GM23338 (cell line): Measurements from ENCODE around the gene SIRPB1. TPM values are rescaled to one million over a fixed set of nuclear protein-coding genes. Genes with fewer than 3 reads are reported as not detected.

Experiments used
- ATAC-seq: fragments of 200-7000 bp; cut with Tn5 transposase; 3 replicates; pipeline ENCODE4 v1.9.1; 2020
- DNase-seq: peaks from one replicate; pipeline ENCODE4 v3.0.0-alpha.2; 2015; ENCODE audit warnings: low spot score
- H2AFZ ChIP-seq: fragments of 200-600 bp; sonication (generic); 2 replicates; pipeline ENCODE4 v1.8.0; 2016; ENCODE audit warnings: antibody characterized with exemption, mild to moderate bottlenecking, moderate library complexity
- H3F3A ChIP-seq: fragments of 200-600 bp; sonication (generic); replicated peaks from 2 replicates; pipeline ENCODE4 v1.8.0; 2017; ENCODE audit warnings: antibody characterized with exemption, mixed run types, low read depth
- H3K27ac ChIP-seq: fragments of 200-600 bp; sonication (generic); 2 replicates; pipeline ENCODE4 v1.6.1; 2016; ENCODE audit warnings: low read depth
- H3K27me3 ChIP-seq: fragments of 200-600 bp; sonication (generic); 2 replicates; pipeline ENCODE4 v1.8.0; 2016; ENCODE audit warnings: mild to moderate bottlenecking, mixed run types, moderate library complexity; ENCODE audit not compliant: insufficient read depth
- H3K36me3 ChIP-seq: fragments of 200-600 bp; sonication (generic); 2 replicates; pipeline ENCODE4 v1.8.0; 2016; ENCODE audit warnings: mild to moderate bottlenecking; ENCODE audit not compliant: insufficient read depth
- H3K4me1 ChIP-seq: fragments of 200-600 bp; sonication (generic); 2 replicates; pipeline ENCODE4 v1.8.0; 2016; ENCODE audit warnings: mild to moderate bottlenecking, moderate library complexity; ENCODE audit not compliant: insufficient read depth
- H3K4me2 ChIP-seq: fragments of 200-600 bp; sonication (generic); 2 replicates; pipeline ENCODE4 v1.7.1; 2017; ENCODE audit warnings: mixed run types
- H3K4me3 ChIP-seq: fragments of 200-600 bp; sonication (generic); 2 replicates; pipeline ENCODE4 v1.6.1; 2016; ENCODE audit warnings: mixed run types
- H3K79me2 ChIP-seq: fragments of 200-600 bp; sonication (generic); replicated peaks from 2 replicates; pipeline ENCODE4 v1.8.0; 2017; ENCODE audit warnings: mild to moderate bottlenecking; ENCODE audit not compliant: insufficient read depth
- H3K9me2 ChIP-seq: fragments of 200-600 bp; sonication (generic); 2 replicates; pipeline ENCODE4 v1.8.0; 2017; ENCODE audit not compliant: insufficient read depth
- H4K20me1 ChIP-seq: fragments of 200-600 bp; sonication (generic); replicated peaks from 2 replicates; pipeline ENCODE4 v1.8.0; 2017; ENCODE audit warnings: mild to moderate bottlenecking; ENCODE audit not compliant: insufficient read depth
- H3K27ac Mint-ChIP-seq: 2 replicates; pipeline ENCODE4 v1.8.0; 2020; ENCODE audit warnings: inconsistent platforms, mild to moderate bottlenecking, moderate library complexity, mixed read lengths
- H3K27me3 Mint-ChIP-seq: 3 replicates; pipeline ENCODE4 v1.8.0; 2022; ENCODE audit warnings: low read depth, mild to moderate bottlenecking, moderate library complexity, mixed read lengths, inconsistent platforms; ENCODE audit not compliant: insufficient read depth, poor library complexity
- H3K36me3 Mint-ChIP-seq: 3 replicates; pipeline ENCODE4 v1.8.0; 2021; ENCODE audit warnings: low read depth, mild to moderate bottlenecking, inconsistent platforms, moderate library complexity, mixed read lengths
- H3K4me1 Mint-ChIP-seq: 3 replicates; pipeline ENCODE4 v1.8.0; 2020; ENCODE audit warnings: mild to moderate bottlenecking, inconsistent platforms, mixed read lengths
- H3K4me3 Mint-ChIP-seq: 3 replicates; pipeline ENCODE4 v1.8.0; 2021; ENCODE audit warnings: moderate library complexity, mild to moderate bottlenecking, inconsistent platforms, mixed read lengths
- H3K9me3 Mint-ChIP-seq: 3 replicates; pipeline ENCODE4 v1.8.0; 2020; ENCODE audit warnings: moderate library complexity, mild to moderate bottlenecking, inconsistent platforms, mixed read lengths
- EZH2 ChIP-seq: fragments of 200-600 bp; sonication (generic); IDR thresholded peaks from one replicate; pipeline ENCODE4 v1.8.0; 2017; ENCODE audit warnings: antibody characterized with exemption, mild to moderate bottlenecking, low read depth; ENCODE audit not compliant: unreplicated experiment
- EZH2phosphoT487 ChIP-seq: fragments of 200-600 bp; sonication (generic); IDR thresholded peaks from one replicate; pipeline ENCODE4 v1.8.1; 2018; ENCODE audit warnings: antibody characterized with exemption; ENCODE audit not compliant: unreplicated experiment
- STAT1 ChIP-seq: IDR thresholded peaks from one replicate; pipeline ENCODE4 v1.6.1; 2016; ENCODE audit warnings: antibody characterized with exemption; ENCODE audit not compliant: unreplicated experiment
- ZNF331 ChIP-seq: fragments of 250-450 bp; sonication (Bioruptor Pico); IDR thresholded peaks from 2 replicates; pipeline ENCODE4 v1.5.0; 2020; ENCODE audit warnings: low read depth, mild to moderate bottlenecking, moderate library complexity
- polyA plus RNA-seq: library from polyadenylated mRNA; unstranded; fragments of >200 nt; fragmentation: Nextera tagmentation; extraction: Ambion mirVana; gene quantifications from 2 replicates; pipeline ENCODE4 v1.2.1, GENCODE V29; 2016
- total RNA-seq: library from RNA; depleted of rRNA; stranded (reverse); fragments of >200 nt; shearing (Covaris generic); gene quantifications from 2 replicates; pipeline ENCODE4 v1.2.3, GENCODE V29; 2014
- TF ChIP-seq, protein P1 (sequence below): fragments of 250-450 bp; sonication (Bioruptor Pico); IDR thresholded peaks from 2 replicates; pipeline ENCODE4 v1.5.0; 2020; ENCODE audit warnings: mild to moderate bottlenecking, moderate library complexity
- TF ChIP-seq, protein P2 (sequence below), 2 experiments: fragments of 200-600 bp in 1 of 2; sonication (generic) in 1 of 2; conservative IDR thresholded peaks; 2 replicates each; pipeline versions ENCODE4 v1.5.1 to v1.6.1; 2016 to 2017; ENCODE audit warnings: antibody characterized with exemption in 2 of 2, low read depth in 2 of 2, mild to moderate bottlenecking in 2 of 2, moderate library complexity in 1 of 2
- TF ChIP-seq, protein P3 (sequence below): IDR thresholded peaks from 2 replicates; pipeline ENCODE4 v1.6.1; 2016; ENCODE audit warnings: antibody characterized with exemption
- TF ChIP-seq, protein P4 (sequence below): IDR thresholded peaks from one replicate; pipeline ENCODE4 v1.6.1; 2018; ENCODE audit warnings: antibody characterized with exemption; ENCODE audit not compliant: unreplicated experiment

Gene SIRPB1
- total and polyA plus RNA-seq, 2 experiments from 2014 or later: not detected

DNA sequence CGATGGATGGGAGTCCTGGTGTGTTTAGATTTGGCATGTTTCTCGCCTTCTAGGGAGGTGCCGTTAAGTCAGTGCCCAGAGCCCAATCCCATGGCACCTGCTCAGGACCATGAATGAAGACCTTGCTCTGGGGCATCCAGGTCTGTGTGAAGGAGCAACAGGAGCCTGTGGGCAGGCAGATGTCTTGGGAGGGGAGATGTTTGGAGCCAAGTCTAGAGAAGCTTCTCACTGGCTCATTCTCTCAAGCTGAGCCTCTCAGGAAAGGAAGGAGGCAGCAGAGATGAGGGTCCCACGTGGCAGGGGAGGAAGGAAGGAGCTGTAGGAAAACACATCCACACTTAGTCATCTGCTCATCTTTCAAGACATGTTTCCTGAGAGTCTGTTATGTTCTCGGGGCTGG lies 9.5 kb upstream of the SIRPB1 start:
- no peaks in the 10 kb centered on the region for H4K20me1 ChIP-seq
- H3K27ac ChIP-seq: no peak overlapping the region
- Mint-ChIP-seq H3K36me3 (no peaks in the 10 kb centered on the region), H3K27ac (no peak overlapping the region), H3K4me1 (peaks cover 30% of the 10 kb centered on the region), H3K27me3 (peaks cover 10% of the 10 kb centered on the region), H3K9me3 (peaks cover under 1% of the 10 kb centered on the region; the same call in 2 of the 3 replicates), H3K4me3 (no peak overlapping the region)
- no peak overlapping the region for H2AFZ ChIP-seq
- ATAC-seq: no peak
- peaks cover 5% of the 10 kb centered on the region; the same call in 1 of the 2 replicates for H3K9me2 ChIP-seq
- H3K79me2 ChIP-seq: no peaks in the 10 kb centered on the region
- H3K4me2 ChIP-seq: no peak overlapping the region
- DNase-seq: no peak
- H3K4me1 ChIP-seq: peaks cover 14% of the 10 kb centered on the region
- no peak overlapping the region for H3K4me3 ChIP-seq
- TF ChIP-seq, protein P1, sequence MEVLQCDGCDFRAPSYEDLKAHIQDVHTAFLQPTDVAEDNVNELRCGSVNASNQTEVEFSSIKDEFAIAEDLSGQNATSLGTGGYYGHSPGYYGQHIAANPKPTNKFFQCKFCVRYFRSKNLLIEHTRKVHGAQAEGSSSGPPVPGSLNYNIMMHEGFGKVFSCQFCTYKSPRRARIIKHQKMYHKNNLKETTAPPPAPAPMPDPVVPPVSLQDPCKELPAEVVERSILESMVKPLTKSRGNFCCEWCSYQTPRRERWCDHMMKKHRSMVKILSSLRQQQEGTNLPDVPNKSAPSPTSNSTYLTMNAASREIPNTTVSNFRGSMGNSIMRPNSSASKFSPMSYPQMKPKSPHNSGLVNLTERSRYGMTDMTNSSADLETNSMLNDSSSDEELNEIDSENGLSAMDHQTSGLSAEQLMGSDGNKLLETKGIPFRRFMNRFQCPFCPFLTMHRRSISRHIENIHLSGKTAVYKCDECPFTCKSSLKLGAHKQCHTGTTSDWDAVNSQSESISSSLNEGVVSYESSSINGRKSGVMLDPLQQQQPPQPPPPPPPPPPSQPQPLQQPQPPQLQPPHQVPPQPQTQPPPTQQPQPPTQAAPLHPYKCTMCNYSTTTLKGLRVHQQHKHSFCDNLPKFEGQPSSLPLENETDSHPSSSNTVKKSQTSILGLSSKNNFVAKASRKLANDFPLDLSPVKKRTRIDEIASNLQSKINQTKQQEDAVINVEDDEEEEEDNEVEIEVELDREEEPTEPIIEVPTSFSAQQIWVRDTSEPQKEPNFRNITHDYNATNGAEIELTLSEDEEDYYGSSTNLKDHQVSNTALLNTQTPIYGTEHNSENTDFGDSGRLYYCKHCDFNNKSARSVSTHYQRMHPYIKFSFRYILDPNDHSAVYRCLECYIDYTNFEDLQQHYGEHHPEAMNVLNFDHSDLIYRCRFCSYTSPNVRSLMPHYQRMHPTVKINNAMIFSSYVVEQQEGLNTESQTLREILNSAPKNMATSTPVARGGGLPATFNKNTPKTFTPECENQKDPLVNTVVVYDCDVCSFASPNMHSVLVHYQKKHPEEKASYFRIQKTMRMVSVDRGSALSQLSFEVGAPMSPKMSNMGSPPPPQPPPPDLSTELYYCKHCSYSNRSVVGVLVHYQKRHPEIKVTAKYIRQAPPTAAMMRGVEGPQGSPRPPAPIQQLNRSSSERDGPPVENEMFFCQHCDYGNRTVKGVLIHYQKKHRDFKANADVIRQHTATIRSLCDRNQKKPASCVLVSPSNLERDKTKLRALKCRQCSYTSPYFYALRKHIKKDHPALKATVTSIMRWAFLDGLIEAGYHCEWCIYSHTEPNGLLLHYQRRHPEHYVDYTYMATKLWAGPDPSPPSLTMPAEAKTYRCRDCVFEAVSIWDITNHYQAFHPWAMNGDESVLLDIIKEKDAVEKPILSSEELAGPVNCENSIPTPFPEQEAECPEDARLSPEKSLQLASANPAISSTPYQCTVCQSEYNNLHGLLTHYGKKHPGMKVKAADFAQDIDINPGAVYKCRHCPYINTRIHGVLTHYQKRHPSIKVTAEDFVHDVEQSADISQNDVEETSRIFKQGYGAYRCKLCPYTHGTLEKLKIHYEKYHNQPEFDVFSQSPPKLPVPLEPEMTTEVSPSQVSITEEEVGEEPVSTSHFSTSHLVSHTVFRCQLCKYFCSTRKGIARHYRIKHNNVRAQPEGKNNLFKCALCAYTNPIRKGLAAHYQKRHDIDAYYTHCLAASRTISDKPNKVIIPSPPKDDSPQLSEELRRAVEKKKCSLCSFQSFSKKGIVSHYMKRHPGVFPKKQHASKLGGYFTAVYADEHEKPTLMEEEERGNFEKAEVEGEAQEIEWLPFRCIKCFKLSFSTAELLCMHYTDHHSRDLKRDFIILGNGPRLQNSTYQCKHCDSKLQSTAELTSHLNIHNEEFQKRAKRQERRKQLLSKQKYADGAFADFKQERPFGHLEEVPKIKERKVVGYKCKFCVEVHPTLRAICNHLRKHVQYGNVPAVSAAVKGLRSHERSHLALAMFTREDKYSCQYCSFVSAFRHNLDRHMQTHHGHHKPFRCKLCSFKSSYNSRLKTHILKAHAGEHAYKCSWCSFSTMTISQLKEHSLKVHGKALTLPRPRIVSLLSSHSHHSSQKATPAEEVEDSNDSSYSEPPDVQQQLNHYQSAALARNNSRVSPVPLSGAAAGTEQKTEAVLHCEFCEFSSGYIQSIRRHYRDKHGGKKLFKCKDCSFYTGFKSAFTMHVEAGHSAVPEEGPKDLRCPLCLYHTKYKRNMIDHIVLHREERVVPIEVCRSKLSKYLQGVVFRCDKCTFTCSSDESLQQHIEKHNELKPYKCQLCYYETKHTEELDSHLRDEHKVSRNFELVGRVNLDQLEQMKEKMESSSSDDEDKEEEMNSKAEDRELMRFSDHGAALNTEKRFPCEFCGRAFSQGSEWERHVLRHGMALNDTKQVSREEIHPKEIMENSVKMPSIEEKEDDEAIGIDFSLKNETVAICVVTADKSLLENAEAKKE (CRISPR knock-in tag): no peak
- TF ChIP-seq, protein P2, sequence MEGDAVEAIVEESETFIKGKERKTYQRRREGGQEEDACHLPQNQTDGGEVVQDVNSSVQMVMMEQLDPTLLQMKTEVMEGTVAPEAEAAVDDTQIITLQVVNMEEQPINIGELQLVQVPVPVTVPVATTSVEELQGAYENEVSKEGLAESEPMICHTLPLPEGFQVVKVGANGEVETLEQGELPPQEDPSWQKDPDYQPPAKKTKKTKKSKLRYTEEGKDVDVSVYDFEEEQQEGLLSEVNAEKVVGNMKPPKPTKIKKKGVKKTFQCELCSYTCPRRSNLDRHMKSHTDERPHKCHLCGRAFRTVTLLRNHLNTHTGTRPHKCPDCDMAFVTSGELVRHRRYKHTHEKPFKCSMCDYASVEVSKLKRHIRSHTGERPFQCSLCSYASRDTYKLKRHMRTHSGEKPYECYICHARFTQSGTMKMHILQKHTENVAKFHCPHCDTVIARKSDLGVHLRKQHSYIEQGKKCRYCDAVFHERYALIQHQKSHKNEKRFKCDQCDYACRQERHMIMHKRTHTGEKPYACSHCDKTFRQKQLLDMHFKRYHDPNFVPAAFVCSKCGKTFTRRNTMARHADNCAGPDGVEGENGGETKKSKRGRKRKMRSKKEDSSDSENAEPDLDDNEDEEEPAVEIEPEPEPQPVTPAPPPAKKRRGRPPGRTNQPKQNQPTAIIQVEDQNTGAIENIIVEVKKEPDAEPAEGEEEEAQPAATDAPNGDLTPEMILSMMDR (conservative IDR thresholded peaks at IDR 0.05; ENCODE audit: low read depth in 2 of 2): no peak
- TF ChIP-seq ZNF331 (CRISPR knock-in tag) (no peak), STAT1 (no peak), EZH2 (no peak), EZH2phosphoT487 (no peak)
- TF ChIP-seq, protein P3, sequence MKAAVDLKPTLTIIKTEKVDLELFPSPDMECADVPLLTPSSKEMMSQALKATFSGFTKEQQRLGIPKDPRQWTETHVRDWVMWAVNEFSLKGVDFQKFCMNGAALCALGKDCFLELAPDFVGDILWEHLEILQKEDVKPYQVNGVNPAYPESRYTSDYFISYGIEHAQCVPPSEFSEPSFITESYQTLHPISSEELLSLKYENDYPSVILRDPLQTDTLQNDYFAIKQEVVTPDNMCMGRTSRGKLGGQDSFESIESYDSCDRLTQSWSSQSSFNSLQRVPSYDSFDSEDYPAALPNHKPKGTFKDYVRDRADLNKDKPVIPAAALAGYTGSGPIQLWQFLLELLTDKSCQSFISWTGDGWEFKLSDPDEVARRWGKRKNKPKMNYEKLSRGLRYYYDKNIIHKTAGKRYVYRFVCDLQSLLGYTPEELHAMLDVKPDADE: no peak
- TF ChIP-seq, protein P4, sequence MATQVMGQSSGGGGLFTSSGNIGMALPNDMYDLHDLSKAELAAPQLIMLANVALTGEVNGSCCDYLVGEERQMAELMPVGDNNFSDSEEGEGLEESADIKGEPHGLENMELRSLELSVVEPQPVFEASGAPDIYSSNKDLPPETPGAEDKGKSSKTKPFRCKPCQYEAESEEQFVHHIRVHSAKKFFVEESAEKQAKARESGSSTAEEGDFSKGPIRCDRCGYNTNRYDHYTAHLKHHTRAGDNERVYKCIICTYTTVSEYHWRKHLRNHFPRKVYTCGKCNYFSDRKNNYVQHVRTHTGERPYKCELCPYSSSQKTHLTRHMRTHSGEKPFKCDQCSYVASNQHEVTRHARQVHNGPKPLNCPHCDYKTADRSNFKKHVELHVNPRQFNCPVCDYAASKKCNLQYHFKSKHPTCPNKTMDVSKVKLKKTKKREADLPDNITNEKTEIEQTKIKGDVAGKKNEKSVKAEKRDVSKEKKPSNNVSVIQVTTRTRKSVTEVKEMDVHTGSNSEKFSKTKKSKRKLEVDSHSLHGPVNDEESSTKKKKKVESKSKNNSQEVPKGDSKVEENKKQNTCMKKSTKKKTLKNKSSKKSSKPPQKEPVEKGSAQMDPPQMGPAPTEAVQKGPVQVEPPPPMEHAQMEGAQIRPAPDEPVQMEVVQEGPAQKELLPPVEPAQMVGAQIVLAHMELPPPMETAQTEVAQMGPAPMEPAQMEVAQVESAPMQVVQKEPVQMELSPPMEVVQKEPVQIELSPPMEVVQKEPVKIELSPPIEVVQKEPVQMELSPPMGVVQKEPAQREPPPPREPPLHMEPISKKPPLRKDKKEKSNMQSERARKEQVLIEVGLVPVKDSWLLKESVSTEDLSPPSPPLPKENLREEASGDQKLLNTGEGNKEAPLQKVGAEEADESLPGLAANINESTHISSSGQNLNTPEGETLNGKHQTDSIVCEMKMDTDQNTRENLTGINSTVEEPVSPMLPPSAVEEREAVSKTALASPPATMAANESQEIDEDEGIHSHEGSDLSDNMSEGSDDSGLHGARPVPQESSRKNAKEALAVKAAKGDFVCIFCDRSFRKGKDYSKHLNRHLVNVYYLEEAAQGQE: no peak
- no peaks in the 10 kb centered on the region for H3F3A ChIP-seq
- no peaks in the 10 kb centered on the region for H3K27me3 ChIP-seq
- no peaks in the 10 kb centered on the region for H3K36me3 ChIP-seq
